Measurements from ENCODE around the gene ETFB. TPM values are rescaled to one million over a fixed set of nuclear protein-coding genes. Genes with fewer than 3 reads are reported as not detected.

ETFB gene
- total RNA-seq, 1 donor = 84.3 TPM

GRCh38 chr19:51323481-51324166 lies 42.6 kb downstream of the ETFB start:
- H3K9me3 ChIP-seq (ENCODE audit: low read depth, low read length) = no peaks in the 10 kb centered on the region
- no peak overlapping the region for H2AFZ ChIP-seq (ENCODE audit: low read length)
- TF ChIP-seq CTCF (IDR thresholded peaks at IDR 0.05; ENCODE audit: extremely low read depth, low read depth, low read length) = no peak
- no peaks in the 10 kb centered on the region for H3K79me2 ChIP-seq (ENCODE audit: insufficient read depth, low read length)
- no peak overlapping the region for H3K27ac ChIP-seq (ENCODE audit: low read depth, low read length)
- no peak overlapping the region for H3K4me3 ChIP-seq (ENCODE audit: insufficient read depth, low read length)
- H3K4me1 ChIP-seq (ENCODE audit: insufficient read depth, low read length) = no peaks in the 10 kb centered on the region
- peak; percentile 2 for DNase-seq (ENCODE audit: insufficient read length, low spot score, missing footprints)
- peaks cover 4% of the 10 kb centered on the region for H3K27me3 ChIP-seq (ENCODE audit: insufficient read depth, low read length)
- no peaks in the 10 kb centered on the region for H3K36me3 ChIP-seq (ENCODE audit: insufficient read depth, low read length)
- no peak overlapping the region for H3K4me2 ChIP-seq (ENCODE audit: insufficient read depth, low read length)
- H4K20me1 ChIP-seq (ENCODE audit: insufficient read depth, low read length) = no peaks in the 10 kb centered on the region

- Histone ChIP-seq H3K4me2 (ENCODE audit: insufficient read depth, low read length) (no peak overlapping the region), H3K79me2 (ENCODE audit: insufficient read depth, low read length) (no peaks in the 10 kb centered on the region), H2AFZ (ENCODE audit: low read length) (no peak overlapping the region), H4K20me1 (ENCODE audit: insufficient read depth, low read length) (no peaks in the 10 kb centered on the region), H3K27me3 (ENCODE audit: insufficient read depth, low read length) (no peaks in the 10 kb centered on the region), H3K4me1 (ENCODE audit: insufficient read depth, low read length) (no peaks in the 10 kb centered on the region), H3K9me3 (ENCODE audit: low read depth, low read length) (no peaks in the 10 kb centered on the region), H3K4me3 (ENCODE audit: insufficient read depth, low read length) (no peak overlapping the region), H3K36me3 (ENCODE audit: insufficient read depth, low read length) (no peaks in the 10 kb centered on the region), H3K27ac (ENCODE audit: low read depth, low read length) (no peak overlapping the region)
- no peak for TF ChIP-seq CTCF (IDR thresholded peaks at IDR 0.05; ENCODE audit: extremely low read depth, low read depth, low read length)
- peak; percentile 14 for DNase-seq (ENCODE audit: insufficient read length, low spot score, missing footprints)
Observed at GRCh38 chr19:51321799-51322198, 44.4 kb downstream of the ETFB start.

- Histone ChIP-seq H3K79me2 (ENCODE audit: insufficient read depth, low read length) (no peaks in the 10 kb centered on the region), H3K4me1 (ENCODE audit: insufficient read depth, low read length) (no peaks in the 10 kb centered on the region), H3K27ac (ENCODE audit: low read depth, low read length) (no peak overlapping the region), H3K9me3 (ENCODE audit: low read depth, low read length) (no peaks in the 10 kb centered on the region), H3K36me3 (ENCODE audit: insufficient read depth, low read length) (no peaks in the 10 kb centered on the region), H3K4me2 (ENCODE audit: insufficient read depth, low read length) (no peak overlapping the region), H2AFZ (ENCODE audit: low read length) (no peak overlapping the region), H3K4me3 (ENCODE audit: insufficient read depth, low read length) (no peak overlapping the region), H4K20me1 (ENCODE audit: insufficient read depth, low read length) (no peaks in the 10 kb centered on the region), H3K27me3 (ENCODE audit: insufficient read depth, low read length) (no peaks in the 10 kb centered on the region)
- peak; percentile 79 for DNase-seq (ENCODE audit: insufficient read length, low spot score, missing footprints)
- no peak for TF ChIP-seq CTCF (IDR thresholded peaks at IDR 0.05; ENCODE audit: extremely low read depth, low read depth, low read length)
Observed at GRCh38 chr19:51320280-51320657, 45.9 kb downstream of the ETFB start.

- Histone ChIP-seq H3K79me2 (ENCODE audit: insufficient read depth, low read length) (no peaks in the 10 kb centered on the region), H2AFZ (ENCODE audit: low read length) (no peak overlapping the region), H4K20me1 (ENCODE audit: insufficient read depth, low read length) (no peaks in the 10 kb centered on the region), H3K4me1 (ENCODE audit: insufficient read depth, low read length) (no peaks in the 10 kb centered on the region), H3K27me3 (ENCODE audit: insufficient read depth, low read length) (no peaks in the 10 kb centered on the region), H3K9me3 (ENCODE audit: low read depth, low read length) (no peaks in the 10 kb centered on the region), H3K27ac (ENCODE audit: low read depth, low read length) (no peak overlapping the region), H3K36me3 (ENCODE audit: insufficient read depth, low read length) (no peaks in the 10 kb centered on the region), H3K4me2 (ENCODE audit: insufficient read depth, low read length) (no peak overlapping the region), H3K4me3 (ENCODE audit: insufficient read depth, low read length) (no peak overlapping the region)
- DNase-seq (ENCODE audit: insufficient read length, low spot score, missing footprints) = no peak
- no peak for TF ChIP-seq CTCF (IDR thresholded peaks at IDR 0.05; ENCODE audit: extremely low read depth, low read depth, low read length)
Observed at GRCh38 chr19:51319649-51320279, 46.4 kb downstream of the ETFB start.
